A204.1 (cell line): ENCODE results near the gene PRKCZ.

ENCODE experiments used
- FAIRE-seq: peaks from 2 replicates; lab custom pipeline; 2012; peaks lifted over from hg19 to GRCh38; lab: Jason Lieb, UNC

Gene PRKCZ

GRCh38 chr1:2046174-2046917 is 3.9 kb upstream of the PRKCZ start:
- no peak for FAIRE-seq

GRCh38 chr1:2046953-2047748 is 3.1 kb upstream of the PRKCZ start:
- no peak for FAIRE-seq

- FAIRE-seq, result no peak
Observed at GRCh38 chr1:2047749-2048729, 2.2 kb upstream of the PRKCZ start.

- FAIRE-seq, result no peak
Observed at GRCh38 chr1:2049225-2049717, 940 bp upstream of the PRKCZ start.

GRCh38 chr1:2050461-2050792 is 216 bp downstream of the PRKCZ start:
- FAIRE-seq, result no peak

GRCh38 chr1:2050793-2051682 is 827 bp downstream of the PRKCZ start:
- FAIRE-seq, result no peak

- FAIRE-seq, result no peak
Observed at GRCh38 chr1:2052054-2052679, 2.0 kb downstream of the PRKCZ start.

- no peak for FAIRE-seq
Observed at GRCh38 chr1:2052756-2053155, 2.5 kb downstream of the PRKCZ start.

- no peak for FAIRE-seq
Observed at GRCh38 chr1:2053217-2053616, 3.0 kb downstream of the PRKCZ start.

- no peak for FAIRE-seq
Observed at GRCh38 chr1:2053784-2054376, 3.7 kb downstream of the PRKCZ start.

- no peak for FAIRE-seq
Observed at GRCh38 chr1:2054560-2054959, 4.3 kb downstream of the PRKCZ start.

GRCh38 chr1:2055911-2056575 is 5.8 kb downstream of the PRKCZ start:
- no peak for FAIRE-seq

GRCh38 chr1:2056955-2057590 is 6.9 kb downstream of the PRKCZ start:
- FAIRE-seq, result no peak

- FAIRE-seq, result no peak
Observed at GRCh38 chr1:2059290-2059953, 9.2 kb downstream of the PRKCZ start.

- FAIRE-seq, result no peak
Observed at GRCh38 chr1:2060072-2060471, 9.9 kb downstream of the PRKCZ start.

GRCh38 chr1:2060535-2060934 is 10.3 kb downstream of the PRKCZ start:
- no peak for FAIRE-seq

GRCh38 chr1:2061065-2061778 is 11.0 kb downstream of the PRKCZ start:
- FAIRE-seq, result no peak

GRCh38 chr1:2065699-2066098 is 15.5 kb downstream of the PRKCZ start:
- no peak for FAIRE-seq
